SIG-M5 treated with dmso at 0.1 percent for 504 hours (cell line): ENCODE measurements around the gene IARS1.
A peak's percentile ranks its signal among the peaks of the same experiment; 100 is the strongest.

ENCODE experiments used
- DNase-seq: peaks from one replicate; lab custom pipeline; 2025; ENCODE audit not compliant: unreplicated experiment; lab: John Stamatoyannopoulos, UW

Gene IARS1

GRCh38 chr9:92295827-92296258, 2.3 kb upstream of the IARS1 start:
- DNase-seq, result no peak

DNA sequence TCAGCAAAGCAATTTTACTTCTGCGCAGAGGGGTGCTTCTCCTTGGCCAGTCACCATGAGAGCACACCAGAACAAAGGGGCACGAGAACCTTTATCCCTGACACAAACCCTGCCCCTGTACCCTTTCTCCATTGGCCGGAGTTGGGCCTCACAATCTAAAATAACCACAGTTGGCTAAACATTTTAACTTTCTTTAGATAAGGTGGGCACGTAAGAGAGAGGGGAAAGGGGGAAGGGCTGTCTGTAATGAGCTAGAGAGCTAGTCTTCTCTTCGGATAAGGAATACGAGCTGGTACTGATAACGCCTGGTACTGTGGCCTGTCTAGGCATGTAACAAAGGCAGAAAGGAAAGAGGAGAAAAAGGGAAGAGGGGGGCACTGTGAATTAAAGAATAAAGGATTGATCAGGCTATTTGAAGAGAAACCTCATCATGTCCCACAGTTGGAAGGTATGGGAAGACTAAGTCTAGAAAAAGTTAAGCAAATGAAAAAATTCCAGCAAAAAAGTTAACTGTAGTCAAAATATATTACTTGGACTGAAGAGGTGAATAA, 1.8 kb upstream of the IARS1 start:
- DNase-seq, result no peak

- peak; percentile 22 for DNase-seq
Measured at GRCh38 chr9:92294297-92294676, 790 bp upstream of the IARS1 start.

DNA sequence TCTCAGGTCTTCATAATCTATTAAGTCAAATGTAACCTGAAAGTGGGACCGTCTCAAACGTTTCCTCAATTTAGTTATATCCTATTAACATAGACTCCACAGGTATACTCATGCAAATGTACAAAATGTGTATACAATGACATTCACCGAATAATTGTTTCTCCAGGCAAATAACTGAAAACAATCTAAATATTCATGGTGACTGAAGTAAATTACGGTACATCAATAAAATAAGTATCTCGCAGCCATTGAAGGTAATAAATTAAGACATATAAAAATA, 482 bp downstream of the IARS1 start:
- DNase-seq, result no peak

DNA sequence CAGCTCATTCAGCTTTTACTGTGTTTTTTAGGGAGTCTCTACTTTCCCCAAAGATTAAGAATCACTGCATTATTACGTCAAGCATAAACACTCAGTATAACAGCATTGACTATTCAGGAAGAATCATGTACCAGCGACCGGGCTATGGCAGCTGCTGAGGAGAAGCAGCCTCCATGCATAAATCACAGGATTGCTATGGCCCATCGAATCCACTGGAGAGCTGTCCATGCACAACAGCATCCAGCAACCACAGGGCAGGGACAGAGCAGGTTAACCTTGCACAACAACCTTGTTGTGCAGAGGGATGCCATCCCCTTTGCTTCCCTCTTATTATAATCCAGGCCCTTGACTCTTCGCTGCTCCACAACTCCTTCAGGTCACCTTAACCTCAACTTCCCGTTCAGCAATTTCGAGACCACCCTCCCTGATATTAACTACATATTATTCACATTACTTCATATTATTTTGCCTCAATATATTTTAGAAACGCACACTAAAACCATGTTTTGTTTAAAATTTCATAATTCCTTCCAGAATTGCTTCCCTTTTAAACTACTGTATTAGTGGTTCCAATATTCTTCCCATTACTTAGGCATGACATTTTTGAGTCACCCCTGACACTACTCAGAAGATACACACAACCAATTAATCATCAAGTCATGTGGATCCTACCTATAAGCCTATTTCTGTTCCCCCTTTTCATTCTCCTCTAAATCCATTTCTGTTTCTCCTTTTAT, 991 bp downstream of the IARS1 start:
- DNase-seq, result peak; percentile 4

DNA sequence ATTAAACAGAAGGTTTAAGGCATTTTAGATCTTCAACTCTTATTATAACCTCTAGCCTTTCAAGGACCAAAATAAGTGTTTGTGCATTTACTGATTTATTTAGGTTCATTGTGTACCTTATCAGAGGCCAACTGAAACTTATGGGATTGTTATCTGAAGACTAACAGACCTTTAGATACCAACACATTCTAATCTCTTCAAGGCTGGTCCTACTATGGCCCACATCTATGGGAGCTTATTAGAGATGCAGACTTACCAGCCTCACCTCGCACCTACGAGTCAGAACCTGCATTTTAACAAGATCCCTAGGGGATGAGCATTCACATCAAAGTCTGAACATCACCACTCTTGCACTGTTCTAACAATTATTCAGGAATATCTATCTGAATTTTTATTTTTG, 1.9 kb downstream of the IARS1 start:
- DNase-seq, result no peak

- no peak for DNase-seq
Measured at GRCh38 chr9:92290785-92291429, 2.6 kb downstream of the IARS1 start.

DNA sequence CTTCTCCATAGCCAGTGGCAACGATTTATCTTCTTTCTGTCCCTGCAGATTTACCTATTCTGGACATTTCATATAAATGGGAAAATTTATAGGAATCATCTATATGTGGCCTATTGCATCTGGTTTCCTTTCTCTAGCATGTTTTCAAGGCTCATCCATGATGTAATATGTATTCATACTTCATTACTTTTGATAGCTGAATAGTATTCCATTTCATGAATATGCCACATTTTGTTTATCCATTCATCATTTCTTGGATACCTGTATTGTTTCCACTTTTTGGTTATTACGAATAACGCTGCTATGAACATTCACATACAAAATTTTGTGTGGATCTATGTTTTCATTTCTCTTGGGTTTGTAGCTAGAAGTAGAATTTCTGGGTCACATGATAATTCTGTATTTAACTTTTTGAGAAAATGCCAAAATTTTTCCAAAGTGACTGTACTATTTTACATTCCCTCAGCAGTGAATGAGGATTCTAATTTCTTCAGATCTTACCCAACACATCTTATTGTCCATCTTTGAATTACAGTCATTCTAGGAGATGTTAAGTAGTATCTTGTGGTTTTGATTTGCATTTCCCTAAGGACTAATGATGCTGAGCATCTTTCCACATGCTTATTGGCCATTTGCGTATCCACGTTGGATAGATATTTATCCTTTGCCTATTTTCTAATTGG, 3.6 kb downstream of the IARS1 start:
- no peak for DNase-seq

GRCh38 chr9:92279302-92279701, 14.2 kb downstream of the IARS1 start:
- no peak for DNase-seq

GRCh38 chr9:92278110-92278509, 15.4 kb downstream of the IARS1 start:
- no peak for DNase-seq

DNA sequence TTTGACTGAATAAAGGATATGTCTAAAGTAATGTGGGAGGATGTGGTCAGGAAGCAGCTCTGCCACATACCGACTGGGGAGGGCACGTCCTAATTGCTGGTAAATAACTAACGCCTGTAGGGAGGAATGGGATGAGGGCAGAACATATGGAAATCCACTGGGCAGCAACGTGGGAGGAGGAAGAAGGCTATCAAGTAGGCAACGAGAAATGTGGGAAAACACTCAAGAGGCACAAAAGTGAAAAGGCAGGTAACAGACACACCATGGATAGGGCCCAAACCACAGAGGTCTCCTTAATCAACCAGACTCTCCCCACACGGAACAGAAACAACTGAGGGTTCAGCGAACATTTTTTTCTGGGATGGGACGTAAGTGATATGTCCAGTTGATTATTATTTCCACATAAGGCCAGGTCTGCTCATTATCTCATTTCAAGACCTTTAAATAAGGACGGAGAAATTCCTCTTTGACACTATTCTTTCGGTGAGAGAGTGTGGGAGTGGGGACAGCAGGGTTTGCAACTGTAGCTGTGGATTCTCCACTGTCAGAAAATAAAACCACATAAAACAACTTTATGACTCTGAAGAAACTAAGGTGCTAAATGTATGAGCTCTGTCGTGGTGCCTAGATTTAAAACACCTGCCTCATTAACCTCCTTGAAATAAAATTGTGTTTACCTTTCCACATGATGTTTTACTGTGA, 17.0 kb downstream of the IARS1 start:
- DNase-seq, result no peak

- DNase-seq, result no peak
Measured at GRCh38 chr9:92275541-92275940, 18.0 kb downstream of the IARS1 start.

GRCh38 chr9:92270511-92270910, 23.0 kb downstream of the IARS1 start:
- DNase-seq, result no peak

- no peak for DNase-seq
Measured at GRCh38 chr9:92266486-92266885, 27.0 kb downstream of the IARS1 start.

DNA sequence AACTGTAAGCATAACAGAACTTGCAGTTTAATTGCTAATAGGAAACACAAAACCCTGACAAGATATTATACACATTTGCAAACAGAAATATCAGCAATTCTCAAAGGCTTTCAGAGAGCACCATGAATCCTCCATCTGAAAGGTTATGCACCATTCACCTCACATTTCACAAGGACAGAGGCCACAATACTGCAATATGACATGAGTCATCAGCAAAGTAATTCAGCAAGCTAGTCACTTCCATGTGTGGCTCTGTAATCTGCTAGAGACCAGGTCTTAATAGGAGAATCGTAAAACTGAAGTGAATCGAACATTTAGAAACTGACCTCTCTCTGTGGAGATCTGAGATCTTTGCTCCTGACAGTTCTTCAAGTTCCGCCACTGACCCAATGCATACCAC, 28.3 kb downstream of the IARS1 start:
- peak; percentile 15 for DNase-seq

DNA sequence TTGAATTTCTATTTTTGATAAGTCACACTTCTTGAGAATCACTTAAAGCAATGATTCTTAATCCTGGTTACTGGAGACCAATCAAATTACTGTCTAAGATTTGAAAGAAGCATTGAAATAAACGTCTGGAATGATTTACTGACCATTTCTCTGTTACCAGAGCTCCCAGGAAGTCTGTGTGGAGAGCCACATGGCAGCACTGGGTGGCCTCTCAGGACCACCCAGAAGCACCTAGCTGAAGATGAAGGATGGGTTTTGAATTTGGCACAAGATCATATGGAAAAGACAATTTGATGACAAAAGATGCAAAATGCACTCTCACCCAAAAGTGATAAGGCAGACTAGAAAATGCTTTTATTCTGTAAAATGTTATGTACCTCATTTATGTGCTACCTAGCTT, 30.4 kb downstream of the IARS1 start:
- DNase-seq, result no peak

- DNase-seq, result no peak
Measured at GRCh38 chr9:92257327-92257726, 36.2 kb downstream of the IARS1 start.

- DNase-seq, result no peak
Measured at GRCh38 chr9:92254381-92255337, 38.8 kb downstream of the IARS1 start.

DNA sequence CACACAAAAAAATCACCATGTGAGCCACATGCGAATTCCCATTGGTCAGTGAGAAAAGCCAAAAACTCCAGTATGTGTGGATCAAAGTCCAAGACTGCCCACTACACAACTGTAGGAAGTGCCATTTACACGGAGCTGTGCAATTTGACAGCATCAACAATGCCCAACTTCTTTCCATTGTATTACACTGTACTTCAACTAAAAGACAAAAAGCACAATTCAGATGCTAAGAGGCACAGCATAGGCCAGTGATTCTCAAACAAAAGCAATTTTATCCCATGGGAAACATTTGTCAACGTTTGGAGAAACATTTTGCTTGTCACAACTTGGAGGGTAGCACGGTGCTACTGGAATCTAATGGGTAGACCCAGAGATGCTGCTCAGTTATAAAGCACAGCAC, 39.8 kb downstream of the IARS1 start:
- no peak for DNase-seq

GRCh38 chr9:92247981-92248380, 45.5 kb downstream of the IARS1 start:
- DNase-seq, result no peak
